Hepatocyte (in vitro differentiated cells): ENCODE results near the gene WASHC4. TPM values are rescaled to one million over a fixed set of nuclear protein-coding genes. Genes with fewer than 3 reads are reported as not detected.
"Not testable (repeated sequence)": the region's sequence is repeated elsewhere in the genome, so short reads cannot be mapped to it uniquely, and the experiment has no call there.

ENCODE experiments used
- DNase-seq: peaks from one replicate; pipeline ENCODE4 v3.0.0-alpha.2; 2016; ENCODE audit warnings: low spot score
- H2AFZ ChIP-seq: fragments of 200-600 bp; sonication (generic); 2 replicates; pipeline ENCODE4 v1.6.0; 2016; ENCODE audit warnings: antibody characterized with exemption, mild to moderate bottlenecking
- H3K27ac ChIP-seq: fragments of 200-600 bp; sonication (generic); 2 replicates; pipeline ENCODE4 v1.5.1; 2016; ENCODE audit warnings: mild to moderate bottlenecking
- H3K27me3 ChIP-seq: fragments of 200-600 bp; sonication (generic); 2 replicates; pipeline ENCODE4 v1.6.1; 2016
- H3K36me3 ChIP-seq: fragments of 200-600 bp; sonication (generic); replicated peaks from 2 replicates; pipeline ENCODE4 v1.5.1; 2016; ENCODE audit warnings: low read depth; ENCODE audit not compliant: insufficient read depth
- H3K4me1 ChIP-seq: fragments of 200-600 bp; sonication (generic); 2 replicates; pipeline ENCODE4 v1.5.1; 2016; ENCODE audit warnings: mild to moderate bottlenecking, moderate library complexity; ENCODE audit not compliant: insufficient read depth
- H3K4me2 ChIP-seq: fragments of 200-600 bp; sonication (generic); 2 replicates; pipeline ENCODE4 v1.6.0; 2016
- H3K4me3 ChIP-seq: fragments of 200-600 bp; sonication (generic); 2 replicates; pipeline ENCODE4 v1.5.1; 2016; ENCODE audit warnings: mild to moderate bottlenecking
- H3K79me2 ChIP-seq: fragments of 200-600 bp; sonication (generic); 2 replicates; pipeline ENCODE4 v1.6.0; 2017; ENCODE audit warnings: mild to moderate bottlenecking
- H3K9me2 ChIP-seq: fragments of 200-600 bp; sonication (generic); replicated peaks from 2 replicates; pipeline ENCODE4 v1.6.0; 2017; ENCODE audit warnings: mild to moderate bottlenecking; ENCODE audit not compliant: insufficient read depth
- H3K9me3 ChIP-seq: fragments of 200-600 bp; sonication (generic); 2 replicates; pipeline ENCODE4 v1.5.1; 2016; ENCODE audit warnings: low read depth, mild to moderate bottlenecking
- H4K20me1 ChIP-seq: fragments of 200-600 bp; sonication (generic); 2 replicates; pipeline ENCODE4 v1.6.0; 2016; ENCODE audit warnings: mild to moderate bottlenecking; ENCODE audit not compliant: insufficient read depth, poor library complexity, severe bottlenecking
- CTCF ChIP-seq: fragments of 200-600 bp; sonication (generic); IDR thresholded peaks from 2 replicates; pipeline ENCODE4 v1.5.1; 2016; ENCODE audit warnings: antibody characterized with exemption, mild to moderate bottlenecking; ENCODE audit not compliant: poor library complexity
- EZH2 ChIP-seq: fragments of 200-600 bp; sonication (generic); IDR thresholded peaks from 2 replicates; pipeline ENCODE4 v1.6.1; 2016; ENCODE audit warnings: antibody characterized with exemption, mild to moderate bottlenecking, borderline replicate concordance
- EZH2phosphoT487 ChIP-seq: fragments of 200-600 bp; sonication (generic); IDR thresholded peaks from one replicate; pipeline ENCODE4 v1.6.1; 2018; ENCODE audit warnings: antibody characterized with exemption, mild to moderate bottlenecking, low read depth, moderate library complexity; ENCODE audit not compliant: unreplicated experiment, severe bottlenecking
- WGBS: methylation state at CpG from one replicate; pipeline ENCODE4 v1.1.6; 2016; ENCODE audit warnings: low lambda C conversion rate; ENCODE audit errors: missing lambda C conversion rate; 5-methylcytosine and 5-hydroxymethylcytosine counted together
- polyA plus RNA-seq: library from polyadenylated mRNA; unstranded; fragments of >200 nt; fragmentation: Nextera tagmentation; extraction: Ambion mirVana; gene quantifications from 2 replicates; pipeline ENCODE4 v1.2.1, GENCODE V29; 2016
- total RNA-seq: library from RNA; depleted of rRNA; stranded (reverse); fragments of >200 nt; gene quantifications from 2 replicates; pipeline ENCODE4 v1.2.3, GENCODE V29; 2014

Gene WASHC4
- total and polyA plus RNA-seq, 2 experiments from 2014 or later: 31.3 to 92.7 TPM

DNA sequence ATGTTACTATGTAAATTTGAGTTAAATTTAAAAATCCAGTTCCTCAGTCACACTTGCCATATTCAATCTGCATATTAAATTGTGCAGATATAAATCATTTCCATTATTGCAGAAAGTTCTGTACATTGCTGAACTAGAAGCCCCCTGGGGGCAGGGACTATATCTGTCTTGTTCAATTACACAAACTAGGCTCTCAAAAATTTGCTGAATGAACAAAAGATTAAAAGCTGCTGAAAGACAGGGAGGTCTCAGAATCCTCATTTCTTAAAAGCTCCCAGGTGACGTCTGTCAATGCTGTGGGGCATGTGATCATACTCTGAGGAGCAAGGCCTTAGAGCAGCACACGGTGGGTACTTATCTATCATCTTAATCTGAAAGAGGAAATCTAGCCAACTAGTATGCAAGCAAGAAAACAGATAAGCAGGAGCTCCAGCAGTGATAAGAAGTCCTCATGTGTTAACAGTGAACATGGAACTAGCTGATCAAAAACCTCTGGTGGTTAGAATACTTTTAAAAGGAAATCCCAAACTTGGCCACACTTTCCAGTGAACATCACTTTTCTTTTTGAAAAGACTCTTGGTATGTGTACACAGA, 68.0 kb downstream of the WASHC4 start:
- H3K27ac ChIP-seq: no peak overlapping the region
- H3K79me2 ChIP-seq: no peaks in the 10 kb centered on the region
- H3K4me3 ChIP-seq: no peak overlapping the region
- H3K9me2 ChIP-seq: no peaks in the 10 kb centered on the region
- peaks cover 9% of the 10 kb centered on the region for H3K9me3 ChIP-seq
- H4K20me1 ChIP-seq: no peaks in the 10 kb centered on the region
- no peak for DNase-seq
- H3K4me1 ChIP-seq: no peaks in the 10 kb centered on the region
- TF ChIP-seq CTCF: no peak
- TF ChIP-seq EZH2: no peak
- no peak for TF ChIP-seq EZH2phosphoT487
- 43% methylated on average over 2 of the region's 2 CpGs for WGBS
- H3K27me3 ChIP-seq: no peaks in the 10 kb centered on the region
- no peaks in the 10 kb centered on the region for H3K36me3 ChIP-seq
- no peak overlapping the region for H2AFZ ChIP-seq
- H3K4me2 ChIP-seq: no peak overlapping the region

DNA sequence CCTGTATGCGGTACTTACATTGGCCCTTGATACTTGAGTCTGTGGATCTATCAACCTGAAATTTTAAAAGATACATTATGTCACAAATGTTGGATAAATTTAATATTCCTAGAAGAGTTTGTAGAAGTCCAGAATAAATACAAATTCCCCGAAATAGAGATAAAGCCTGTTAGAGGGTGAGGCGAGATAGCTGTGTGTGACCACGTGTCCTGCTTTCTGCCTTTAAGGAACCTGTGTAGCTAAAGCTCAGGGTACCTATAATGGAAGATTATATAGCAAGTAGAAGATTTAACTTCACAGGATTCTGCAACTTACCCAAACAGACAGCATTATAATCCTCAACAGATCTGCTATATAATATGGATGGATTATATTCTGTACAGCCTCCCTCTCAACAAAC, 69.7 kb downstream of the WASHC4 start:
- no peaks in the 10 kb centered on the region for H3K9me2 ChIP-seq
- H3K79me2 ChIP-seq: no peaks in the 10 kb centered on the region
- no peak overlapping the region for H3K4me2 ChIP-seq
- H3K36me3 ChIP-seq: no peaks in the 10 kb centered on the region
- no peak overlapping the region for H3K27ac ChIP-seq
- DNase-seq: no peak
- H3K9me3 ChIP-seq: peaks cover 11% of the 10 kb centered on the region
- H3K27me3 ChIP-seq: no peaks in the 10 kb centered on the region
- H3K4me1 ChIP-seq: no peaks in the 10 kb centered on the region
- WGBS: 96% methylated on average over 4 of the region's 4 CpGs
- H3K4me3 ChIP-seq: no peak overlapping the region
- H4K20me1 ChIP-seq: no peaks in the 10 kb centered on the region
- no peak for TF ChIP-seq CTCF
- TF ChIP-seq EZH2phosphoT487: no peak
- no peak for TF ChIP-seq EZH2
- no peak overlapping the region for H2AFZ ChIP-seq

GRCh38 chr12:105179114-105179513, 71.6 kb downstream of the WASHC4 start:
- H3K79me2 ChIP-seq, H3K4me3 ChIP-seq, DNase-seq, H3K36me3 ChIP-seq, H2AFZ ChIP-seq, H4K20me1 ChIP-seq, H3K27me3 ChIP-seq, H3K4me1 ChIP-seq, H3K27ac ChIP-seq, H3K4me2 ChIP-seq, H3K9me2 ChIP-seq: not testable (repeated sequence)
- peaks cover 13% of the 10 kb centered on the region for H3K9me3 ChIP-seq
- WGBS: 100% methylated on average over 1 of the region's 1 CpG

DNA sequence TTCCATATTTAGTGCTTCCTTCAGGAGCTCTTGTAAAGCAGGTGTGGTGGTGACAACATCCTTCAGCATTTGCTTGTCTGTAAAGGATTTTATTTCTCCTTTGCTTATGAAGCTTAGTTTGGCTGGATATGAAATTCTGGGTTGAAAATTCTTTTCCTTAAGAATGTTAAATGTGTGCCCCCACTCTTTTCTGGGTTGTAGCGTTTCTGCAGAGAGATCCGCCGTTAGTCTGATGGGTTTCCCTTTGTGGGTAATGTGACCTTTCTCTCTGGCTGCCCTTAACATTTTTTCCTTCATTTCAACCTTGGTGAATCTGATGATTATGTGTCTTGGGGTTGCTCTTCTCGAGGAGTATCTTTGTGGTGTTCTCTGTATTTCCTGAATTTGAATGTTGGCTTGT, 75.9 kb downstream of the WASHC4 start:
- H3K36me3 ChIP-seq, H3K4me1 ChIP-seq, H3K4me3 ChIP-seq, DNase-seq, H4K20me1 ChIP-seq, H3K4me2 ChIP-seq, H3K9me2 ChIP-seq, H3K79me2 ChIP-seq, H2AFZ ChIP-seq, H3K27me3 ChIP-seq, H3K27ac ChIP-seq: not testable (repeated sequence)
- WGBS: 99% methylated on average over 4 of the region's 4 CpGs
- peaks cover 13% of the 10 kb centered on the region for H3K9me3 ChIP-seq

DNA sequence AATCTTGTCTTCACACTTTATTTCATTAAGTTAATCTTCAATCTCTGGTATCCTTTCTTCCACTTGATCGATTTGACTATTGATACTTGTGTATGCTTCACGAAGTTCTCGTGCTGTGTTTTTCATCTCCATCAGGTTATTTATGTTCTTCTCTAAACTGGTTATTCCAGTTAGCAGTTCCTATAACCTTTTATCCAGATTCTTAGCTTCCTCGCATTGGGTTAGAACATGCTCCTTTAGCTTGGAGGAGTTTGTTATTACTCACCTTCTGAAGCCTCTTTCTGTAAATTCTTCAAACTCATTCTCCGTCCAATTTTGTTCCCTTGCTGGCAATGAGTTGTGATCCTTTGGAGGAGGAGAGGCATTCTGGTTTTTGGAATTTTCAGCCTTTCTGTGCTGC, 76.4 kb downstream of the WASHC4 start:
- not testable (repeated sequence) for H3K4me1 ChIP-seq, H4K20me1 ChIP-seq, H3K79me2 ChIP-seq, H3K27me3 ChIP-seq, H3K9me2 ChIP-seq, H3K27ac ChIP-seq, H3K4me3 ChIP-seq, H3K4me2 ChIP-seq, DNase-seq, H2AFZ ChIP-seq
- WGBS: 90% methylated on average over 5 of the region's 5 CpGs
- H3K9me3 ChIP-seq: peaks cover 13% of the 10 kb centered on the region
- peaks cover 13% of the 10 kb centered on the region for H3K36me3 ChIP-seq
